Occipital lobe (tissue), 2 donors: Measurements from ENCODE around the gene ATG7. TPM values are rescaled to one million over a fixed set of nuclear protein-coding genes. Genes with fewer than 3 reads are reported as not detected.
"Not testable (repeated sequence)": the region's sequence is repeated elsewhere in the genome, so short reads cannot be mapped to it uniquely, and the experiment has no call there.

Source experiments
- DNase-seq: peaks from one replicate; lab custom pipeline; 2025; lab: John Stamatoyannopoulos, UW
- total RNA-seq: library from RNA; depleted of rRNA; stranded (reverse); fragments of >200 nt; gene quantifications from one replicate; pipeline ENCODE4 v1.2.3, GENCODE V29; 2014

Gene ATG7
- total RNA-seq, 1 donor from 2014 or later = 22.6 TPM

- no peak for DNase-seq
These were observed 17.3 kb upstream of the ATG7 start for GRCh38 chr3:11254876-11255275.

- not testable (repeated sequence) for DNase-seq
These were observed 16.7 kb upstream of the ATG7 start for GRCh38 chr3:11255537-11255936.

GRCh38 chr3:11258958-11259357 is 13.2 kb upstream of the ATG7 start:
- DNase-seq = no peak

- no peak for DNase-seq
These were observed 11.7 kb upstream of the ATG7 start for GRCh38 chr3:11260460-11260859.

- DNase-seq = no peak
These were observed 3.2 kb upstream of the ATG7 start for GRCh38 chr3:11269007-11269406.

GRCh38 chr3:11272906-11273574 is 843 bp downstream of the ATG7 start:
- no peak for DNase-seq

GRCh38 chr3:11273891-11274291 is 1.7 kb downstream of the ATG7 start:
- DNase-seq = no peak

GRCh38 chr3:11274566-11275142 is 2.5 kb downstream of the ATG7 start:
- DNase-seq = no peak

- DNase-seq = no peak
These were observed 3.7 kb downstream of the ATG7 start for GRCh38 chr3:11275926-11276325.

- no peak for DNase-seq
These were observed 4.7 kb downstream of the ATG7 start for GRCh38 chr3:11276901-11277300.

GRCh38 chr3:11282250-11283138 is 10.3 kb downstream of the ATG7 start:
- peak; percentile 71 for DNase-seq

GRCh38 chr3:11283139-11283475 is 10.9 kb downstream of the ATG7 start:
- DNase-seq = no peak

- no peak for DNase-seq
These were observed 11.8 kb downstream of the ATG7 start for GRCh38 chr3:11284011-11284410.

- DNase-seq = no peak
These were observed 13.3 kb downstream of the ATG7 start for GRCh38 chr3:11285471-11285870.

GRCh38 chr3:11287404-11287803 is 15.2 kb downstream of the ATG7 start:
- no peak for DNase-seq

GRCh38 chr3:11288021-11288491 is 15.9 kb downstream of the ATG7 start:
- no peak for DNase-seq

- no peak for DNase-seq
These were observed 16.8 kb downstream of the ATG7 start for GRCh38 chr3:11288786-11289637.

GRCh38 chr3:11289864-11290263 is 17.7 kb downstream of the ATG7 start:
- DNase-seq = no peak

- no peak for DNase-seq
These were observed 18.8 kb downstream of the ATG7 start for GRCh38 chr3:11290743-11291680.

- DNase-seq = no peak
These were observed 19.6 kb downstream of the ATG7 start for GRCh38 chr3:11291808-11292207.
